ENCODE data around the gene GMNN.
"Not testable (repeated sequence)": the region's sequence is repeated elsewhere in the genome, so short reads cannot be mapped to it uniquely, and the experiment has no call there.

- TF ChIP-seq POLR2A, CTCF (IDR thresholded peaks at IDR 0.05): not testable (repeated sequence)
Observed at GRCh38 chr6:24734710-24735109, 40.0 kb upstream of the GMNN start.

Data from thyroid gland (tissue), 4 donors.